Limb (tissue), 2 donors: ENCODE results near the gene NACC2.
A peak's percentile ranks its signal among the peaks of the same experiment; 100 is the strongest.

Source experiments
- DNase-seq, 2 donors: peaks; one replicate each; pipeline ENCODE4 v3.0.0-alpha.2; 2016; ENCODE audit errors: extremely low spot score in 2 of 2

NACC2 gene

DNA sequence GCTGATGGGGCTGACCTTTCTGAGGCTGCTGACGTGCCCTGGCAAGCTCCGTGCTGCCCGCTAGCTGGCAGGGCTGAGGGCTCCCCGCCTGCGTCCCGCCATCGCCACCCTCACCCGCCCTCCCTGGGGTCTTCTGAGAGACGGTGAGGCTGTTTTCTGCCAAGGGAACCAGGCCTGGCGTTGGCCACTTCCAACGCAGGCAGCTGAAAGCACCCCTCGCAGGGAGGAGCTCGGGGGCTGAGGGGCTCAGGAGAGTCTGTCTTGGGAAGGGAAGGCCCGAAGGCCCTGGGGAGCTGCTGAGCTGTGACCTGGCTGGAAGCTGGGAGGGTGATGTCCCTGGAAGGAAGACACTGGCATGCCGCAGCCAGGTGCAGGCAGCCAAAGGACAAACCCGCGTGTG lies 33.3 kb upstream of the NACC2 start:
- no peak for DNase-seq

DNA sequence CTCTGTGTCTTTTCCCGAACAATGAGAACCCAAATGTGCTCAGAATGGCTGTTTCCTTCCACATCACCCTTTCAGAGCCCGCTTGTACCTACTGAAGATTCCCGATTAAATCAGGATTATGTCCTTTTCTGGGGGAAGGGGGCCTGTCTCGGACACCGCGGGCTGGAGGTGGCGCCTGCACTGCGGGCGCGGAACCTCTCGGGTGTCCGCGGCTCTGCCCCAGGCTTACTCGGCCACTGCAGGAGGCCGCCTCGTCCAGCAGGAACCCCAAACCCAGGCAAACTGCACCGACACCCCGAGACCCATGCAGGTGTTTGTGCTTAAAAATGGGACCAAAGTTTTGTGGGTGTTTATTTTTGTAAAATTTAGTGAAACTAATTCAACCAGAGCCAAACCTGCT lies 32.2 kb upstream of the NACC2 start:
- DNase-seq, result no peak

DNA sequence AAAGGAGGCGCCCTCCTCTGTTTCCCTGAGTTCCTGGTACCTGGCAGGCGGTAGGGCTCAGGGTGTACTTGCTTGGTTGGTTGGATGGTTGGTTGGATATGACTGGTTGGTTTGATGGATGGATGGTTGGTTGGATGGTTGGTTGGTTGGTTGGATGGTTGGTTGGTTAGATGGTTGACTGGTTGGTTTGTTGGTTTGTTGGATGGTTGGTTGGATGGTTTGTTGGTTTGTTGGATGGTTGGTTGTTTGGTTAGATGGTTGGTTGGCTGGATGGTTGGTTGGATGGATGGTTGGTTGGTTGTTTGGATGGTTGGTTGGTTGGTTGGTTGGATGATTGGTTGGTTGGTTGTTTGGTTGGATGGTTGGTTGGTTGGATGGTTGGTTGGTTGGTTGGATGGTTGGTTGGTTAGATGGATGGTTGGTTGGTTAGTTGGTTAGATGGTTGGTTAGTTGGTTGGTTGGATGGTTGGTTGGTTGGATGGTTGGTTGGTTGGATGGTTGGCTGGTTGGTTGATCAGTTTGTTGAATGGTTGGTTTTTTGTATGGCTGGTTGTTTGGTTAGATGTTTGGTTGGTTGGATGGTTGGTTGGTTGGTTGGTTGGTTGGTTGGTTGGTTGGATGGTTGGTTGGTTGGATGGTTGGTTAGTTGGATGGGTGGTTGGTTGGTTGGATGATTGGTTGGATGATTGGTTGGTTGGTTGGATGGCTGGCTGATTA lies 30.0 kb upstream of the NACC2 start:
- no peak for DNase-seq

DNA sequence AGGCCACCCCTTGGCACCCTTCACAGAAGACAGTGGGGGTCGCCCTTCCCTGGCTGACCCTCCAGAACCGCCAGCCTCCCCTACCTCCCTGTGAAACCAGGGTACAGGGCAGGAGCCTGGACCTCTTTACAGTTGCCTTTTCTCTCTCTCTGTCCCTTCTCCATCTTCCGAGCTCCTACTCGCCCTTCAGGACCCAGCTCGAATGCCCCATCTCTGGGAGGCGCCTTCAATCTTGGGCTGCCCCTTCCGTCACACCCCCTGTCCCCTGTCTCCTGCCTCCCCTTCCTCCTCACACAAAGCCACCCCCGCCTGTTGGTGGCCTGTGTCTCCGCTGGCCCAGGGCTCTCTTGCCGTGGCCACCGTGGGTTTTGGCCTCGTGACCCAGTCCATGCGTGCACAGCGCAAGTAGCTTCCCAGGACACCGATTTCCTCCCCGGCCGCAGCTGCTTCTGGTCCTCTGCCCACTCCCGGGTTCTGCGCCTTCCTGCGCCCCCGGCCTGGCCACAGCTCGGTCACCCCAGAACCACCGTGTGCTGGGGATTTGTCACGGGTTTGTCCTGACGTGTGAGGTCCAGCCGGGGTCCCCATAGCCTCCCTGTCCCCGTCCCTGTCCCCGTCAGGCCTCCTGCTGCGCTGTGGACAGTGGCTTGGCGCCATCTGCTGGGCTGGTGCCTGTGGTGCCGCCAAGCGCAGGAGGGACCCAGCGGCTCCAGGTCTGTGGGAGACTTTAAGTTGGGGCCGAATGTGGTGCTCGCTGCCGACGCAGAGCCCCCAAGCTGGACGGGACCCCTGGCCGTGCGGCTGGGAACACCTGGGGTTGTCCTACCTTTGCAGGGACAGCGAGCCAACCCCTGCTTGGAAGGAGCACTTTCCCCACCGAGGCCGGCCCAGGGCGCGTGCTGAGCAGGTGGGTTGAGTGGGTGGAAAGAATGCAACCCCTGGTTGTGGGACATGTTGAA lies 27.6 kb upstream of the NACC2 start:
- peak in 1 of 2 donors; percentile 84 for DNase-seq

DNA sequence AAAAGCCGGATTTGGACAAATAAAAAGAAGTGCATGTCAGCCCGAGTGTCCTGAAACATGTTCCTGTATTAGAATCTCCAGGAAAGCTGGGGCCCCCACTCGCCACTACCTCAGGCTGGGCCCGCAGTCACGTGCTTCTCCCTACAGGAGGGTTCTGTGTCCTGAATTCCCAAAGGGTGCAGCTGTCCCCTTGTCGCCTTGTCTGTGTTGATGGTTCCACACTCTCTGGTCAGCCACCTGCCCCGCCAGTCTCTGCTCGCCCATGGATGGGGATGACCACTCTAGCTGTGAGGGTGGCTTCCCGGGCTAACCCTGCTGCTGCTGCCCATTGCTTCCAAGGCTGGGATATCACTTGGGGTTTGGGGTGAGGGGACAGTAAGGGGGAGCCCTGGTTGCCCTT lies 26.7 kb upstream of the NACC2 start:
- DNase-seq, result no peak

DNA sequence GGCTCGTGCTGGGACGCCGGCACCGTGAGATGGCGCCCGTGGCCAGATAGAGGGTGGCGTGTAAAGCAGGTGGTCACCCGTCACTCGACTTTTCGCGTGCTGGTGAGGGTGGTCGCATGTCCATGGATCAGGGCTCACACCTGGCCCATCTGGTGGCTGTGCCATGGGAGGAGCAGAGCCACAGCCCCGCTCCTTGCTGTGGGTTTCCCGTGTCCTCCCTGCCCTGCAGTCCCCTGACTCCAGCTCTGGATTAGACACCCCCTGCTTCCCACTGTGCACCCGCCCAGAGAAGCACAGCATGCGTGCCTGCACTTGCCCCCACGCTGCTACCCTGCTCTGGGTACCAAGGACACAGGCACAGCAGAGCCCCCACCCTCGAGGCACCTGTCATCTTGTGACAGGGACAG lies 25.4 kb upstream of the NACC2 start:
- no peak for DNase-seq

DNA sequence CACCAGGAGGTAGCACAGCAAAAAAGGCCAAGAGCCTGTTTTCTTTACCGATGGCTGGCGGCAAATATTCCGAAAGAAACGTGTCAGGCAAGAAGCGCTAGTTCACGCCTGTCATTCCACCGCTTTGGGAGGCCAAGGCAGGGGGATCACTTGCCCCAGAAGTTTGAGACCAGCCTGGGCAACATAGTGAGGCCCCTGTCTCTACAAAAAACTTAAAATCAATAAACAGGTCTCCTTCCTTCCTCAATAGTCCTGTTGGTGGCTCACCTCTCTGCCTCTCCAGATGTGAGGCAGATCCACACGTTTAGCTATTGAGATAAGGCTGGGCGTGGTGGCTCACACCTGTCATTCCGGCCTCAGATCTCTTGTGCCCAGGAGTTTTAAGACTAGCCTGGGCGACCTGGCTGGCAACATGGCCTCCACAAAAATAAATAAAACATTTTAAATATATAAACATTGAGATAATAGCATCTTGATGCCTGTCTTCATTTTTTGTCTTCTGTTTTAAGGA lies 24.8 kb upstream of the NACC2 start:
- no peak for DNase-seq

DNA sequence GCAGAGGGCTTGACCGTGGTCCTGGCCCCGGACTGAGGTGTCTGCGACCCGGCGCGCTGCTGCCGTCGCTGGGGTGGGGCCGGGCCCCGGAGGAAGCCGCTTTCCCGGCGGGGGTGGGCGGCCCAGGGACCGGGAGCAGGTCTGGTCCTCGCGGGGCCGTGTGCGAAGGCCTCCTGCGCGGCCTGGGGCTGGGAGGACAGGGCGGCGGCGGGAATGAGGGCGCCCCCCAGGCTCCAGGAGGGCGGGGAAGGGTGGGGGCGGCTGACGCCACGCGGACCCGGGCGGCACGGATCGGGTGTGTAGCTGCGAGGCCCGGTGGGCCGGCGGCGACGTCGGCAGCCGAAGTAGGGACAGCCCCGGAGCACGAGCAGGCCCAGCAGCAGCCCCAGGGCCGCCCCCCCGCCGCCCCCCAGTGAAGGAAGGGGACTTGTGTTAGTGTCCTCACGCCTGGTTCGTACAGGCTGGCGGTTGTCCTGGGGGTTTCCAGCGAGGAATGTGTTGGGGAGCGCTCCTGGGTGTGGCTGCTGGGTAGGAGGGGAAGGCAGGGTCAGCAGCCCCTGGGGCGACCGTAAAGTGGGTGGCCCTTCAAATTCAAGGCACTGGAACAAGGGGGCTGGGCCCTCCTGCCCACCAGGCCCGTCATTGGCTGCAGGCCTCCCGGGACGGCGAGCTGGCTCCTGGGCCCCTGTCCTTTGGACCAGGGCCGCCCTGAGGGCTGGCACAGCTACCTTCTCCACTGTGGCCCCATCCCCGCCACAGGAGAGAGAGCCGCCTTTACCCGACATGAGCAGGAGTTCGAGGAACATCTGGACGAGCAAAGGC lies 24.2 kb upstream of the NACC2 start:
- DNase-seq, result no peak

DNA sequence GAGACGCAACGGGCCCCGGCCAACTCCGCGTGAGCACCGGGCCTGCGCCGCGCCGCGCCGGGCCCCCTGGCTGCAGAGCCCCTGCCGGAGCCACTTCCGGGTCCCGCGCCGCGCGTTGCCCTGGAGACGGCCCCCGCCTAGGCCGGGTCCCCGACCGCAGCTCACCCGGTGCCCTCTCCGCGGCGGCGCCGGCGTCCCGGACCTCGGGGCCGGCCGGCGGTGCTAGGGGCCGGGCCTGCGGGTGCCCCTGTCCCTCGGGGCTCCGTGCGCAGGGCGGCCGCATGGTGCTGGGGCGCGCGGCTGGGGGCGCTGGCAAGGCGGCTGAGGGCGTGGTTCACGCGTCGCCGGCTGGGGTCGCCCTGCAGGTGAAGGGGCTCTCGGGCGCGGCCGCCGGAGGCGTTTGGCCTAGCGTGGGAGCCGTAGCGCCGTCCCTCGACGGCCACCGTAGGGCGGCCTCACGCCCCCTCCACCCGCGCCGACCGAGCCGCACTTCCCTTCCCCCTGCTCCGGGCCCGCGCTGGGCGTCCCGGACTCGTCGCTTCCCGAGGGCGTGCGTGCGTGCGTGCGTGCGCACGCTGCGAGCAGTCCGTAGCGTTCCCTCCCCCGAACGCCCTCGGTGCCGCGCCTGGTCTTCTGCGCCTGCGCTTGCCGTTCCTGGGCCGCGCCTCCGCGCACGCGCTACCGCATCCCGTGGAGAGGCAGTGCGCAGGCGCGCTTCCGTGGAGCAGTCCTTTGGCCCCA lies 23.4 kb upstream of the NACC2 start, which contains the start of gene TMEM250:
Gene TMEM250 (minus strand): TSS at position 556 of the 741 bp plus-strand sequence. CDS start 1,975 bp downstream, outside the sequence.
- DNase-seq, result peak; percentile 97 to 98

DNA sequence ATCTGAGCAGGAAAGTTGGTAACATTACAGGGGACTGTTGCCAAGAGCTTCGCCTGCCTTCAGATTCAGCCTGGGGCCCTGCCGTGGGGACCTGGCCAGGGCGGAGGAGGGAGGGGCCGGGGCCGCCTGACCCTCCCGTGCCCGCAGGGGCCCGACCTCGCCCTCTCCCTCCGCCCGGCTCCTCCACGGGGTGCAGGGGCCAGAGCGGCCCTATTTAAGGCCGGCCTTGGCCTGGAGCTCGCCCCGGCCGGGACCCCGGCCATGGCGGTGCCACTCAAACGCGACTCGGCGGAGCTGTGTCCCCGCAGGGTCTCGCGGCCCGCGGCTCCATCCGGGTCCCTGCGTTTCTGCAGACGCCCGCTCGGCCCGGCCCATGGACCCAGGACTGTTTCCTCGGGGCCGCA lies 22.8 kb upstream of the NACC2 start:
- DNase-seq, result no peak

DNA sequence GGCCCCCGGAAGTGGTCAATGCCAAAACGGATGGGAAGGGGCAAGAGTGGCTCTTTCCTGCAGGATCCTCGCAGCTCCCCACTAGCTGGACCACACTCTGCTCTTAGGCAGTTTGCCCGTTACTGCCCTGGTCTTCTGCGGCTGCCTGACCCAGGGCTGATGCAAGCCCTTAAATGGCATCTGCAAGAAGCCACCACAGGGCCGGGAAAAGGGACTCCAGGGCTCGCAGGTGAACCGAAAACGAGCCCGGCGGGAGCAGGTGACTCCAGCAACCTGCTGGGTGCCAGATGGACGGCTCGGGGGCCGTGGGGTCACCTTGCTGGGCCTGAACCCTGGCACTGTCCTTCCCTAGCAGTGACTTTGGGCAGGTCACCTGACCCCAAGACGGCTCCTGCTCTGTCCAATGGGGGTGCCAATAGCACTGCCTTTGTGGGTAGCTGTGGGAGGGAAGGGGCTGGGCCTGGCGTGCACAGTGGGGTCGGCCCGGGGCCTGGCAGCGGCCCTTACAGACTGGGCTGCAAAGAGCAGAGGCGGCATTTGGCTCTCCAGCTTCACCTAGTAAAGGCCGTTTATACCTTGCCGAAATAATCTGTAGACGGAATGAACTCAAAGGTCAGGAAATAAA lies 22.3 kb upstream of the NACC2 start:
- DNase-seq, result no peak

DNA sequence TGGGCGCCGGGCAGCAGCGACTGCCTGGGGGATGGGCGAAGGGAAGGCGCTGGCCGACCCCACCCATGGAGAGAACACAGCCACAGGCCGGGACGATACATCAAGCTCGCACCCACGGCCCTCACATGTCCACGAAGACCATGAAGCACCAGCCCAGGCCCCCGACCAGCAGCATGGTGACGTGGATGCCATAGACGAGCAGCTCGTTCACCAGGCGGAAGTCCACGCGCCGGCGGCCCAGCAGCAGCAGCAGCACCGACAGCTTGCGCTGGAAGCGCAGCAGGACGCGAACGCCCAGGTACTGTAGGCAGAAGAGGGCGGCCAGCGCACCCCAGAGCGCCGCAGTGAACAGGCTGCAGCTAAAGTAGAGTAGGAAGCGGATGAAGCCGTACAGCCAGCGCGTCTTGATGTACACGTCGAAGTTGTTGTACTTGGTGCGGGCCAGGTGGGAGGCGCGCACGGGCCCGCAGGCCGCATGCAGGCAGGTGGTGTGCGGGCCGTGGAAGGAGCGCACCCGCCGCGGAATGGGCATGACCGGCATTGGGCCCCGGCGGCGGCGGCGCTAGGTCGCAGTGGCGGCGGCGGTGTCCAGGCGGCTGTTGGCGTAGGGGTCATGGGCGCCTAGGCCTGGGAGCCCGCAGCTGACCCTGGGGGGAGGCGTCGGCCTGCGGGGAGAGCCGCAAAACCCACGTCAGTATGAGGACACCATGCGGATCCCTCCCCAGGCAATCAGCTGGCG lies 21.4 kb upstream of the NACC2 start:
- DNase-seq, result no peak

DNA sequence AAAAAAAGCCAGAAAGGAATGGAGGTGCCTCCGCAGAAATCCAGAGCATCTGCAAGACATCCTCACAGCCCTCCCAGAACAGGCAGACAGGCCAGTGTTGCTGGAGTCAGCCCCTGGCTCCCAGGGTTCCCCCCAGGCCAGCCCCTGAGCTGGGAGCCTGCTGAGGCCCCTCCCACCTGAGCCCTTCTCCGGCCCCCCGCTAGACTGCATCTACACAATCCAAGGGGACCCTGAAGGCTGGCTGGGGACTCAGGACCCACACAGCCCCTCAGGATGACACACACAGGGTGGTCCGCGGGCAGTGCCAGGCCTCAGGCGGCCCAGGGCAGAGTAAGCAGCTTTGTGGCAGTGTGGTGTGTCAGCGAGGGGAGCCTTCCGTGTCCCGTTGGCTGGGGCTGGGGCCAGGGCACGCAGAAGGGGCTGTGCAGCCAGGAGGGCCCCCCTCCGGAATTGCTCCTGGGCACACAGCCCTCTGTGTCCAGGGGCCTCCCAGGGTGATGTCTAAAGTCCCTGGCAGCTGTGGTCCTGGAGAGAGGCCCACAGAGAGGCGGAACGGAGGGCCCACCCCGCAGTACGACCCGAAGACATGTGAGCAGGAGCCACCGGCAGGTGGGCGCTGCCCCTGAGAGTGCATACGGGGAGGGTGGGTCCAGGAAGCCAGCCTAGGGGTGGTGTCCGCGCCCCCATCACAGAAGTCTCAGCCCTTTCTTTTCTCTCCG lies 20.7 kb upstream of the NACC2 start:
- DNase-seq, result no peak

DNA sequence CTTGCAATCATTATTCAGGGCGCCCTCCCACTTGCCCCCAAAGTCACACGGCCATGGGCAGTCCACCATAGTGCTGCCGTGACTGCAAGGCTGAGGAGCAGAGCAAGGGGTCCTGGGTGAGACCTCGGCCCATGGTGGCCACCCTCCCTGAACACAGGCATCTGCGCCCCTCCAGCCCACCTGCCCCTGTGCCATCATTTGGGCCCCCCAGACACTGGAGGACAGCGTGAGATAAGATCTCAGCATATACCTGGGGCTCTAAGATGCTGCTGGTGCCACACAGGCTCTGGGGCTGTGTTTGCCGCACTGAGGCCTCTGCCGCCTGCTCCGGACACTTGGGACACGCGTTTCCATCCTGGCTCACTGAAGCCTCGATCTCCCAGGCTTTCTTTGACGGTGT lies 20.1 kb upstream of the NACC2 start:
- DNase-seq, result no peak

DNA sequence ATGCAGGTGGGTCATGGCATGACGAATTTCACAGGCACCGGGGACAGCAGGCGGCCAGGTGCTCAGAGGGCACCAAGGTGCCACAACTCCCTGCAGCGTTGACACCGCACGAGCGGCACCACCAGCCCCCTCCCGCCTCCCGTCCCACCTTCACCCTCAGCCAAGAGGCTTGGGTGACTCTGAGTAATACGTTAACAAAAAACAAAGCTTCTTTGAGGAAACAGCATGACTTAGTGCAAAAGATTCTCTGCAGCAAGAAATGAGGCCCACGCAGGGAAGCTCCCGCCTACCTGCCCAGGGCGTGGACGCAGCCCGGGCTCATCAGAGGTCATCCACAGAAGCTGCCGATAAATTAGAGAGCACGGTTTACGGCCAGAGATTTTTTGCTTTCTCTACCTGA lies 19.5 kb upstream of the NACC2 start:
- no peak for DNase-seq

DNA sequence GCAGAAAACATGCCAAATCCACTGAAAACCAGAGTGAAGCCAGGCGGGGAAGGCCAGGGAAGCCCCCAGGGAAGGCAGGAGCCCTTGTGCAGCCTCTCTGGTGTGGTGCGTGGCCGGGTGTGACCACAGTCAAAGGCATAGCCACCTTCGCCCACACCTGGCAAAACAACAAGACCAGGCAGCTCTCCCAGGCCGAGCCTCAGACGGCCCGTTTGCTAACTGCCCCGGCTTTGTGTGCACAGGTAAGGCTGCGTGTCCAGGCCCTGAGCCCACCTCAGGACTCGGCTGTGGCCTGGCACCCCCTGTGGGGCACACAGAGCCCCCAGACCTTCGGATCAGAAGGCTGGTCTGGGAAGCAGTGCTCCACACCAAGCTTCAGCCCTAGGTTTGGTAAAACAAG lies 17.5 kb upstream of the NACC2 start:
- no peak for DNase-seq

DNA sequence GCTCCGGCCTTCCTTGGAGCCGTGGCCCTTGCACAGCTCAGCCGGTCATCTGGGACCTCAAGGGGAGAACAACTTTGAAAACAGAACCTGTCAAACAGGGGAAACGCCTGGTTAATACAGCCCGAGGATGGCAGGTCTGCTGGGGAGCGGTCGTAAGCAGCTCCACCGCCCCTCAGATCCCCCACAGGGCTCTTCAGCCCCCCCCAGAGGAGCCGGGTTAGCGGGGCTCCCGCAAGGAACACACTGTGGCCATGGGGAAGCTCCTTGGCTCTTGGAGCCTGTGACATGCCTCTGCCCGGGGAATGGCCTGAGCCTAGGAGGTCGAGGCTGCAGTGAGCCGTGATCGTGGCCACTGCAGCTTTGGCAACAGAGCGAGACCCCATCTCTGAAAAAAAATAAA lies 16.8 kb upstream of the NACC2 start:
- no peak for DNase-seq

DNA sequence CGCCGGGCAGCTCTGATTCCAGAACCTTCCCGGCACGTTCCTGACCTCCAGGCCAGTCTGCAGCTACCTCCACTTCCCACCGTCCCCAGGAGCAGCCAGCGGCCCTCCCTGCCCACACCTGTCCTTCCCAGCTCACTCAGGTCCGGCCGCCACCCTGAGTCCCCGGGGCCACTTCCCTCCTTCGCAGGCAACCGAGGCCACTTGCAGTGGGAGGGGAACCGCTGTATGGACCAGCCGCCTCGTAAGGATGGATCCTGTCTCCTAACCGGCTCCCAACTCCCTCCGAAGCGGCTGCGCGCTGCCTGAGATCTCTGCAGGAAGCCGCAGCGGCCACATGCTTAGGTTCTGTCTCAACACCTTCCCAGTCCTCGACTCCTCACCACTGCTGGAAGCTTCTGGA lies 16.1 kb upstream of the NACC2 start:
- DNase-seq, result no peak
